ENCODE measurements around the gene MRPS25.
"Not testable (repeated sequence)": the region's sequence is repeated elsewhere in the genome, so short reads cannot be mapped to it uniquely, and the experiment has no call there.

MRPS25 gene

GRCh38 chr3:15042936-15043335 lies 22.2 kb downstream of the MRPS25 start:
- DNase-seq, result no peak

- no peak for DNase-seq
Observed at GRCh38 chr3:15041950-15042349, 23.2 kb downstream of the MRPS25 start.

GRCh38 chr3:15040844-15041243 lies 24.3 kb downstream of the MRPS25 start:
- DNase-seq, result no peak

GRCh38 chr3:15038306-15038705 lies 26.8 kb downstream of the MRPS25 start:
- no peak for DNase-seq

DNA sequence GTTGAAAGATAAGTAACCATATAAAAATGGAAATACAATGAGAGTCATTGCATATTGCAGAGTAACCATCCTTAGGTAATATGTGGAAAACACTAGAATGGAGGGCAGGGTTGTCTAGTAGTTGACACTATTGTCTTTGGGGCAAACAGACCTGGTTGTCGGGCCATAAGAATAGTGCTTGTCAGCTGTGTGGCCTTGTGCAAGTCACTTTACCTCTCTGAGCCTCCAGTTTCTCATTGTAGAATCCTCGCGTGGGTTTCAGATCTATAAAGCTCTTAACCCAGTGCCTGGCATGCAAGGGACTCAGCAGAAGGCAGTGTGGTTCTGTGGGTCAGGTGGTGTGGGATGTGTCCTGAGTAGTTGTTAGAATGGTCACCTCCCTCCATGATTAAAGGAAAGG lies 32.0 kb downstream of the MRPS25 start:
- DNase-seq, result no peak

- no peak for DNase-seq
Observed at GRCh38 chr3:15032650-15033049, 32.5 kb downstream of the MRPS25 start.

- no peak for DNase-seq
Observed at GRCh38 chr3:15029625-15030024, 35.5 kb downstream of the MRPS25 start.

DNA sequence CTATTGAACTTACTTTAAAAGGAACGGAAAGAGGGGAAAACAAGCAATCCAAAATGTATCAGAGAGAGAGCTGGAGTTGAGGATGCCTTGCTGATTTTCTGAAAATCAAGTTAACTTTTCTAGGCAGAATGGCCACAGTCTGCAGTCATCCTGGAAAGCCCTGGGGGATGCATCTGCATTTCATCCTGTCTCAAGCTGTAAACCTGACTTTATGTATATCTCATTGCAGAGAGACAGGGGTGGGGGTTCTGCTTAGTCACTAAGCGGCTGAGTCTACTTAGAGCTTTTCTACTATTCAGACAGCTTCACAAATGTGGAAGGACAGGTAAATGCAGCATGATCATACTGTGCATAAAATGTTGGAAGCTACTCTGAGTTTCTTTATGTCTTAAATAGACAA lies 41.4 kb downstream of the MRPS25 start:
- no peak for DNase-seq

GRCh38 chr3:15023249-15023648 lies 41.9 kb downstream of the MRPS25 start:
- DNase-seq, result no peak

DNA sequence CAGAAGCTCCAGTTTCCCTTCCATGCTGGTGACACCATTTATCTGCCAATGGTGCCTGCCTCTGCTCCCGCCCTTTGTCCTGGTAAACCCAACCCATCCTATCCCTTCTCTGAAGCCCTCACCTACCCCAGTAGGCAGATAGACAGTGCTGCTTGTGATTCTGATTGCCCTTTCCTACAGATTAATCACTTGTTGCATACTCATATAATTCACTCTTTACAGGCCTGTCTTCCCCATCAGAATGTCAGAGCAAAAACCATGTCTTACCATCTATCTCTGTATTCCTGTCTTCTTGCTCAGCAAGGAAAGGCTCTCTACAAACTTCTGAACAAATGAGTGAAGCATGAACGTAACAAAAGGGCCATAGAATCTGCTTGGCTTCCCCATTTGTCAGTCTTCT lies 47.9 kb downstream of the MRPS25 start:
- DNase-seq, result no peak

GRCh38 chr3:15015456-15015855 lies 49.7 kb downstream of the MRPS25 start:
- DNase-seq, result no peak

- no peak for DNase-seq
Observed at GRCh38 chr3:15014606-15015328, 50.3 kb downstream of the MRPS25 start.

DNA sequence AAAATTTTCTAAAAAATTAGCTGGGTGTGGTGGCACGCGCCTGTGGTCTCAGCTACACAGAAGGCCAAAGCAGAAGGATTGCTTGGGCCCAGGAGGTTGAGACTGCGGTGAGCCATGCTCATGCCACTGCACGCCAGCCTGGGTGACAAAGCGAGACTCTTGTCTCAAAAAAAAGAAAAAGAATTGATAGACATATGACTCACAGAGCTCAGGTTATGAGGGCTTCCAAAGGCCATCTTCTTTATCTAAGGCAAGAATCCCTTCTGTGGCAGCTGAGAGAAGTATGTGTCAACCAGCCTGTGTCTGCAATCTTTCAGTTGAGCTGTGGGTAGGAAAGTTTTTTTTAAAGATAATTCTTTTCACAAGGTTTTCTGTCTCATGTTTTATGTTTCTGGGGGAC lies 53.9 kb downstream of the MRPS25 start:
- no peak for DNase-seq

DNA sequence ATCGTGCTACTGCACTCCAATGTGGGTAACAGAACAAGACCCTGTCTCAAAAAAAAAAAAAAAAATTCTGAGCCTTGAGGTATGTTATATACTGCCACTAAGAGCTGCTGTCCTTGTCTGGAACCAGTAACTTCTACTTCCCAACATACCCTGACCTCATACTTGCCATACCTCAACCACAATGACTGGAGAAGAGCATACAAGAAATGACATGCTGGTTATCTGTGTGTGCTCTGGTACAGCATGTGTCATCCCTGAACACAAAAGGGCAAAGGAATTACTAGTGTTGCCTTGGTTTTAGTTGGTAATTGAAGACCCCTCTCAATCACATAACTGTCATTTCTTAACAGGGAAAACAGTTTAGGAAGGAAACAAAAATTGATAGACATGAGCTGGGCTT lies 54.5 kb downstream of the MRPS25 start:
- DNase-seq, result no peak

DNA sequence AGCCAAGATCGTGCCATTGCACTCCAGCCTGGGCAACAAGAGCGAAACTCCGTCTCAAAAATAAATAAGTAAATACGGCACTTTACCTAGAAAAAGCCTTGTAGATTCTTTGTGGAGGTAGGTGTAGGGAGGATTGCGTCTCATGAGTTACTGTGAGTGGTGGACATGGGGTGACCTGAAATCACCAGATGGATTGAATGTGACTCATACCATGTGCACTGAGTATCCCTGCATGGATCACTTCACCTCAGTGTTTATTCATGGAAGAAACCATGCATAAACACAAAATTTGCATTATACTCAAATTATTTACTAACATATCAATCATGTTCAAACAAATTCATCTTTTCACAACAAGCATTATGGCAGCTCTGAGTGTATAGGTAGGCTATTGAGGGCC lies 55.9 kb downstream of the MRPS25 start:
- no peak for DNase-seq

DNA sequence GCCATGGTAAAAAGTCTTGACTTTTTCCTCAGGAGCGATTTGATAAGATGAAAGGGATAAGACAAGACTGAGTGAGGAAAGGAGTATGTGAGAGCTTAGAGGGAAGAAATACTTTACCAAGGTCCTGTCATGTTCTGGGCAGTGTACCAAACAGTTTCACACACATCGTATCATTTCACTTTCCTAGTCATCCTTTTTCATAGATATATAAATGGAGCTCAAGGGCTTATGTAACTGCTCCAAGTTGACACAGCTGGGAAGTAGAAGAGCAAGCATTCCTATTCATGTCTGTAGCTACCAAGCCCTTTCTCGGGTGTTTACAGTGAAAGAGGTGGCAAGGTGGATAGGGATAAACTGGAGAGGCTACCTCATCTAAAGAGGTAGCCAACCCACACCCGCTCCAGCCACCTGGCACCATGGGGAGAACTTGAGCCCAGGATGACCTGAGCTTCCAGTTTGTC lies 57.4 kb downstream of the MRPS25 start:
- no peak for DNase-seq

GRCh38 chr3:14999182-14999581 lies 65.9 kb downstream of the MRPS25 start:
- not testable (repeated sequence) for DNase-seq

Data from GOT3 (cell line).